Gastroesophageal sphincter (tissue), 4 donors: Measurements from ENCODE around the gene PMEL. TPM values are rescaled to one million over a fixed set of nuclear protein-coding genes. Genes with fewer than 3 reads are reported as not detected.

ENCODE experiments used
- ATAC-seq: fragments of 150-250 bp; one replicate; pipeline ENCODE4 v1.9.1; 2016; ENCODE audit warnings: mild to moderate bottlenecking, moderate library complexity
- H3K27ac ChIP-seq, 4 donors: fragments of 200-600 bp; sonication (generic) in 3 of 4; 1 replicate in 3 of 4; 2 replicates in 1 of 4; pipeline ENCODE4 v1.5.1; 2016 to 2019
- H3K27me3 ChIP-seq: fragments of 200-600 bp; sonication (generic); one replicate; pipeline ENCODE4 v1.5.1; 2019
- H3K36me3 ChIP-seq, 2 donors: fragments of 200-600 bp; sonication (generic); one replicate each; pipeline ENCODE4 v1.5.1; 2019; ENCODE audit warnings: control low read depth in 1 of 2
- H3K4me1 ChIP-seq, 3 donors: fragments of 200-600 bp; sonication (generic); 1 replicate in 2 of 3; 2 replicates in 1 of 3; pipeline ENCODE4 v1.5.1; 2016 to 2019; ENCODE audit warnings: control low read depth in 2 of 3
- H3K4me3 ChIP-seq, 2 donors: fragments of 200-600 bp; sonication (generic); one replicate each; pipeline ENCODE4 v1.5.1; 2019; ENCODE audit warnings: mild to moderate bottlenecking in 1 of 2, moderate library complexity in 1 of 2
- H3K9me3 ChIP-seq, 3 donors: fragments of 200-600 bp; sonication (generic); one replicate each; pipeline ENCODE4 v1.5.1; 2017 to 2019; ENCODE audit warnings: control low read depth in 2 of 3
- EP300 ChIP-seq: sonication (generic); formaldehyde crosslinking; IDR thresholded peaks from one replicate; pipeline ENCODE4 v1.6.1; 2017; ENCODE audit warnings: antibody characterized with exemption, mild to moderate bottlenecking
- POLR2A ChIP-seq, 2 donors: fragments of 450-650 bp; IDR thresholded peaks; one replicate each; pipeline ENCODE4 v1.6.1; 2017; ENCODE audit warnings: antibody characterized with exemption in 2 of 2, mild to moderate bottlenecking in 2 of 2, moderate library complexity in 1 of 2
- POLR2AphosphoS5 ChIP-seq: sonication (generic); formaldehyde crosslinking; IDR thresholded peaks from one replicate; pipeline ENCODE4 v1.6.1; 2017; ENCODE audit warnings: antibody characterized with exemption
- WGBS, 2 donors: methylation state at CpG; one replicate each; pipeline ENCODE4 v1.1.5; 2018; ENCODE audit warnings: low coverage in 1 of 2; 5-methylcytosine and 5-hydroxymethylcytosine counted together
- total RNA-seq, 4 donors: library from RNA; depleted of rRNA; stranded (reverse); fragments of >200 nt; gene quantifications; one replicate each; pipeline ENCODE4 v1.1.0, GENCODE V29; 2016
- TF ChIP-seq, protein P1 (sequence below), 4 experiments: fragments of 200-600 bp in 2 of 4; fragments of 450-650 bp in 2 of 4; sonication (generic) in 1 of 4; IDR thresholded peaks; one replicate each; pipeline ENCODE4 v1.5.1; 2017 to 2019; ENCODE audit warnings: antibody characterized with exemption in 4 of 4, mild to moderate bottlenecking in 2 of 4, moderate library complexity in 2 of 4

Gene PMEL
- 1 to 10 TPM in 1 of 4 donors, under 1 TPM in 2, not detected in 1; 0.20 to 4.7 (median 0.67) TPM for total RNA-seq

DNA sequence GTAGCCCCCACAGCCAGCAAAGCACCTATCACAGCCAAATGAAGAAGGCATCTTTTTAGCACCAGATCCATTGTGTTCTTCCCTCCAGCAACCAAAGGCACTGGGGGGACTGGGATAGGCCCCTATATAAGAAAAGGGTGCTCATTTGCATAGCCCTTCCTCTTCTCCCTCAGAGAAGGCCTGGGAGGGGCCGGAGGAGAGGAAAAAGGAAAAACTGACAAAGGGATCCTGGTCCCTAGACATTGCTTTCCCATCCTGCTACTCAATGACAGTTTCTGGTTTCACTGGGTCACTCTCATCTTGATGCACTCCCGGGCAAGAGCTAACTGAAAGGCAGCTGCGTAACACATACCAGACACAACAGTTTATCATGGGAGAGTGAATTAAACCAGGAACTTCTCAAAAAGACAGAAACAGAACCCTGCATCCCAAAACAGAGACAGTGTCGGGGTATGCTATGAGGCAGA is at the start of gene PMEL:
Gene PMEL (minus strand): TSS at position 102 of the 467 bp plus-strand sequence. CDS start 31 bp downstream, at position 71.
- 0 to 20% methylated on average over 3 of the region's 4 CpGs for WGBS, 2 donors
- no peaks in the 10 kb centered on the region for H3K9me3 ChIP-seq

DNA sequence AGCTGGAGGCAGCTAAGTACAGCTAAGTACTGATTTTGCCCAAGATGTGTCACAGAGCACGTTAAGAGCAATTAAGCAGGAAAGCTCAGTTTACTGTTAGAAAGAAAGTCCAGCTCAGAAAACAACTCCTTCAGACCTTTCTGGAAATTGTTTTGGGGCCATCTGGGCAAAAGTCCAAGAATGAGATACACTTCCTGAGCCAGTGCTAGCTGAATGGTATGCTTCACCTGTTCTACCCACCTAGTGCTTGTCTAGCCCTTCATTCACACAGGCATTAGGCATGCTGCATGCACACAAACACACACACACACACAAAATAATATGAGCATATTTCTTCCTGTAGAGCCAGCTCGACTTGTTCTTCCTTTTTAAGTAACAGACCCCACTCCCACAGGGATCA is 48.4 kb upstream of the PMEL start:
- H3K9me3 ChIP-seq, result no peaks in the 10 kb centered on the region
- H3K4me1 ChIP-seq, result no peaks in the 10 kb centered on the region
- WGBS, 2 donors, result 33 to 36% methylated on average over 2 of the region's 2 CpGs
- no peak for ATAC-seq
- no peaks in the 10 kb centered on the region for H3K27me3 ChIP-seq
- peaks cover 0 to 37% of the 10 kb centered on the region in 2 donors for H3K36me3 ChIP-seq
- no peak for TF ChIP-seq EP300
- TF ChIP-seq, protein P1, sequence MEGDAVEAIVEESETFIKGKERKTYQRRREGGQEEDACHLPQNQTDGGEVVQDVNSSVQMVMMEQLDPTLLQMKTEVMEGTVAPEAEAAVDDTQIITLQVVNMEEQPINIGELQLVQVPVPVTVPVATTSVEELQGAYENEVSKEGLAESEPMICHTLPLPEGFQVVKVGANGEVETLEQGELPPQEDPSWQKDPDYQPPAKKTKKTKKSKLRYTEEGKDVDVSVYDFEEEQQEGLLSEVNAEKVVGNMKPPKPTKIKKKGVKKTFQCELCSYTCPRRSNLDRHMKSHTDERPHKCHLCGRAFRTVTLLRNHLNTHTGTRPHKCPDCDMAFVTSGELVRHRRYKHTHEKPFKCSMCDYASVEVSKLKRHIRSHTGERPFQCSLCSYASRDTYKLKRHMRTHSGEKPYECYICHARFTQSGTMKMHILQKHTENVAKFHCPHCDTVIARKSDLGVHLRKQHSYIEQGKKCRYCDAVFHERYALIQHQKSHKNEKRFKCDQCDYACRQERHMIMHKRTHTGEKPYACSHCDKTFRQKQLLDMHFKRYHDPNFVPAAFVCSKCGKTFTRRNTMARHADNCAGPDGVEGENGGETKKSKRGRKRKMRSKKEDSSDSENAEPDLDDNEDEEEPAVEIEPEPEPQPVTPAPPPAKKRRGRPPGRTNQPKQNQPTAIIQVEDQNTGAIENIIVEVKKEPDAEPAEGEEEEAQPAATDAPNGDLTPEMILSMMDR (IDR thresholded peaks at IDR 0.05), result no peak
- no peak for TF ChIP-seq POLR2AphosphoS5
- TF ChIP-seq POLR2A (IDR thresholded peaks at IDR 0.05), result no peak
- H3K27ac ChIP-seq, result no peak overlapping the region
- H3K4me3 ChIP-seq, result no peak overlapping the region

More for the DNA sequence above, at the start of gene PMEL:
- Histone ChIP-seq H3K4me3 (peak within 1 kb of the TSS; percentile 91 to 93), H3K36me3 (peaks cover 0 to 25% of the 10 kb centered on the region in 2 donors), H3K27ac (peak within 1 kb of the TSS; percentile 68 to 91 (median 88)), H3K4me1 (peaks cover 0 to 32% (median 2%) of the 10 kb centered on the region in 3 donors), H3K27me3 (no peaks in the 10 kb centered on the region)
- ATAC-seq, result peak; percentile 18
- TF ChIP-seq, protein P1 (IDR thresholded peaks at IDR 0.05), result no peak

DNA sequence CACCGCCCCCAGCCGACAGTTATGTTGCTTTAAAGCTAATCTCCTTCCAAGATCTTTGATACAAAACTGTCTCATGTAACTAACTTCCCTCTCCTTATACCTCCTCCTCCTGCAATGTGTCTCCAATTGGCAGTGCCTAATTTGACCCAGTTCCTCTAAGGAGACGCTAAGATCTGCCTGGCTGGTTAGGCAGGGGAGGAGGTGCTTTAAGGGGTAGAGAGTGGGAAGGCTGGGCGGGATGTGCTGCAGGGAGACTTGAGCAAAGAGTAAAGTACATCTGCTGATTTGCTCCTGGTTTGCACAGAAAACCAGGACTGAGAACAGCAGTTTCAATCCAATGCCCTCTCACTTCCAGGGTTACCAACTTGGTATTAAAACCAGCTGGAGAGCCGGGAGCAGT is 47.6 kb upstream of the PMEL start:
- TF ChIP-seq POLR2A (IDR thresholded peaks at IDR 0.05) (no peak), POLR2AphosphoS5 (no peak), EP300 (no peak)
- TF ChIP-seq, protein P1 (IDR thresholded peaks at IDR 0.05), result no peak
- Histone ChIP-seq H3K27me3 (no peaks in the 10 kb centered on the region), H3K36me3 (peaks cover 0 to 30% of the 10 kb centered on the region in 2 donors), H3K27ac (no peak overlapping the region), H3K4me1 (peaks cover 0 to 6% (median 0%) of the 10 kb centered on the region in 3 donors), H3K4me3 (no peak overlapping the region), H3K9me3 (no peaks in the 10 kb centered on the region)
- ATAC-seq, result no peak
- 60% methylated on average over 1 of the region's 5 CpGs; no CpG with 5 or more reads in 1 of the 2 donors for WGBS, 2 donors

DNA sequence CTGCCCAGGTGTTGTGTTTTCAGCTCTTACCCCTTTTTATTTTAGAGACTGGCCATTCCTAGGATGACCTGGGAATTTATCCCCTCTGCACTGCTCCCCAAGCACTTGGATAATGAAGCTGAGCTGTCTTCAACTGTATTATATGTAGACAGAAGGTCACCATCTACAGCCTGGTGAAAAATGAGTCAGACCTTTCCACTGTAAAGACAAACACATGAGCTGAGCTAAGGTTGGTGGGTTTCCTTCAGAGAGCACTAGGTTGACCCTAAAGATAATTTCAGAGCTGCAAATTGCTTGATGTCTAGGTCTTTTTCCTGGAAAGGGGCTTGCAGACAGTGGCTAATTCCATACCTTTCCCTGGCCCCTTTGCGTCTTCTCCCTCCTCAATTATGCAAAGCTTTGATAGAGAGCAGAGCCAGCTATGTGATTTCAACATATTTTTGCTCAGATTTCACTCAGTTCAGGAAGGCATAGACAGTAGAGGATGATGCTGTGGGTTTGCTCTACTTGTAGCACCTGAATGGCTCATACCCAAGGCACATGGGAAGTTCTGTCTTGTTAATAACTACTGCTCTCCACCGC is 45.8 kb upstream of the PMEL start:
- no peaks in the 10 kb centered on the region for H3K9me3 ChIP-seq
- no peak overlapping the region for H3K27ac ChIP-seq
- no peak for ATAC-seq
- no peak for TF ChIP-seq POLR2AphosphoS5
- H3K27me3 ChIP-seq, result no peaks in the 10 kb centered on the region
- peaks cover 0 to 24% of the 10 kb centered on the region in 2 donors for H3K36me3 ChIP-seq
- no peak overlapping the region for H3K4me3 ChIP-seq
- 92 to 100% methylated on average over 2 of the region's 2 CpGs for WGBS, 2 donors
- peaks cover 0 to 18% (median 0%) of the 10 kb centered on the region in 3 donors for H3K4me1 ChIP-seq

DNA sequence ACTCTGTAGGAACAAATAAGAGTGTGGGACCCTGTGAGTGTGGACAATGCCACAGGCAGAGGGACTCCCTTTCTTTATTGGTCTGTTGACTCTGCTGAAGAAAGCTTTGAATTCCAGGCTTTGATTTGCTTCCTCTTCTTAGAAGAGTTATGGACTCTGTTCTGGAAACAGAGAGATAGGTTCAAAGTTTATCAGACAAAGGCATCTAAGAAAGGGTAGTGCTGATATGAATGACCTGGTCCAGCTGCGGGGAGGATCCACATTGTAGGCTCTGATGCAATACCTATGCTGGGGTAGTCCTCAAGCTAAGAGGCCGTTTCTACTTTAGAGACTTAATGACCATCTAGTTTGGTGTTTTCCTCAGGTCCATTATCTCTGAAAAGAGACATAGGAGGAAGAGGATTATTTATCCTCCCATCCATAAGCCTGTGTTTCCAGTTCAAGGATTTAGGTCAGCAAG is 44.3 kb upstream of the PMEL start:
- 67 to 74% methylated on average over 1 to 2 of the region's 2 CpGs for WGBS, 2 donors
- Histone ChIP-seq H3K9me3 (no peaks in the 10 kb centered on the region), H3K4me3 (no peak overlapping the region), H3K27me3 (no peaks in the 10 kb centered on the region), H3K4me1 (peaks cover 0 to 23% (median 0%) of the 10 kb centered on the region in 3 donors), H3K27ac (no peak overlapping the region), H3K36me3 (peaks cover 0 to 24% of the 10 kb centered on the region in 2 donors)
- no peak for TF ChIP-seq POLR2AphosphoS5
- TF ChIP-seq EP300, result no peak
- TF ChIP-seq, protein P1 (IDR thresholded peaks at IDR 0.05), result no peak
- TF ChIP-seq POLR2A (IDR thresholded peaks at IDR 0.05), result no peak
- ATAC-seq, result no peak
